Osteoblast (primary cell): ENCODE results near the gene VMA21. TPM values are rescaled to one million over a fixed set of nuclear protein-coding genes. Genes with fewer than 3 reads are reported as not detected.

Experiments
- DNase-seq: peaks from one replicate; pipeline ENCODE4 v3.0.0; 2011; ENCODE audit warnings: low spot score, mixed read lengths; ENCODE audit not compliant: insufficient read length; ENCODE audit errors: missing footprints
- H2AFZ ChIP-seq: 2 replicates; pipeline ENCODE4 v1.6.0; 2011; ENCODE audit warnings: mild to moderate bottlenecking, low read length
- H3K27ac ChIP-seq: 2 replicates; pipeline ENCODE4 v1.5.1; 2011; ENCODE audit warnings: mild to moderate bottlenecking, low read depth, low read length, moderate library complexity
- H3K27me3 ChIP-seq: 2 replicates; pipeline ENCODE4 v1.6.0; 2012; ENCODE audit warnings: mild to moderate bottlenecking, control low read depth, inconsistent platforms, low read length, moderate library complexity; ENCODE audit not compliant: insufficient read depth
- H3K36me3 ChIP-seq: 2 replicates; pipeline ENCODE4 v1.5.1; 2011; ENCODE audit warnings: mild to moderate bottlenecking, low read length, control low read depth, moderate library complexity; ENCODE audit not compliant: insufficient read depth
- H3K4me1 ChIP-seq: 2 replicates; pipeline ENCODE4 v1.5.1; 2011; ENCODE audit warnings: mild to moderate bottlenecking, low read length, control low read depth, moderate library complexity; ENCODE audit not compliant: insufficient read depth
- H3K4me2 ChIP-seq: 2 replicates; pipeline ENCODE4 v1.6.0; 2011; ENCODE audit warnings: mild to moderate bottlenecking, low read length; ENCODE audit not compliant: insufficient read depth
- H3K4me3 ChIP-seq: fragments of 200-600 bp; sonication (generic); 3 replicates; pipeline ENCODE4 v1.5.1; 2012; ENCODE audit warnings: mild to moderate bottlenecking, low read length, inconsistent platforms; ENCODE audit not compliant: insufficient read depth
- H3K79me2 ChIP-seq: 2 replicates; pipeline ENCODE4 v1.6.0; 2012; ENCODE audit warnings: mild to moderate bottlenecking, low read length, control low read depth, inconsistent platforms; ENCODE audit not compliant: insufficient read depth
- H3K9me3 ChIP-seq: 2 replicates; pipeline ENCODE4 v1.5.1; 2011; ENCODE audit warnings: low read depth, low read length, control low read depth
- H4K20me1 ChIP-seq: 2 replicates; pipeline ENCODE4 v1.6.0; 2012; ENCODE audit warnings: mild to moderate bottlenecking, low read length, control low read depth; ENCODE audit not compliant: insufficient read depth
- total RNA-seq: library from RNA; depleted of rRNA; stranded (reverse); fragments of >200 nt; gene quantifications from 2 replicates; pipeline ENCODE4 v1.2.3, GENCODE V29; 2012
- TF ChIP-seq, protein P1 (sequence below): IDR thresholded peaks from 2 replicates; pipeline ENCODE4 v1.5.1; 2011; ENCODE audit warnings: mild to moderate bottlenecking, low read depth, low read length, moderate library complexity; ENCODE audit errors: extremely low read depth

Gene VMA21
- total RNA-seq, 1 donor = 62.6 TPM

GRCh38 chrX:151365579-151365978 lies 31.4 kb upstream of the VMA21 start:
- Histone ChIP-seq H3K79me2 (no peaks in the 10 kb centered on the region), H3K27me3 (no peaks in the 10 kb centered on the region), H2AFZ (no peak overlapping the region), H4K20me1 (no peaks in the 10 kb centered on the region), H3K27ac (no peak overlapping the region), H3K36me3 (no peaks in the 10 kb centered on the region), H3K4me2 (no peak overlapping the region), H3K9me3 (no peaks in the 10 kb centered on the region), H3K4me3 (no peak overlapping the region), H3K4me1 (no peaks in the 10 kb centered on the region)
- TF ChIP-seq, protein P1, sequence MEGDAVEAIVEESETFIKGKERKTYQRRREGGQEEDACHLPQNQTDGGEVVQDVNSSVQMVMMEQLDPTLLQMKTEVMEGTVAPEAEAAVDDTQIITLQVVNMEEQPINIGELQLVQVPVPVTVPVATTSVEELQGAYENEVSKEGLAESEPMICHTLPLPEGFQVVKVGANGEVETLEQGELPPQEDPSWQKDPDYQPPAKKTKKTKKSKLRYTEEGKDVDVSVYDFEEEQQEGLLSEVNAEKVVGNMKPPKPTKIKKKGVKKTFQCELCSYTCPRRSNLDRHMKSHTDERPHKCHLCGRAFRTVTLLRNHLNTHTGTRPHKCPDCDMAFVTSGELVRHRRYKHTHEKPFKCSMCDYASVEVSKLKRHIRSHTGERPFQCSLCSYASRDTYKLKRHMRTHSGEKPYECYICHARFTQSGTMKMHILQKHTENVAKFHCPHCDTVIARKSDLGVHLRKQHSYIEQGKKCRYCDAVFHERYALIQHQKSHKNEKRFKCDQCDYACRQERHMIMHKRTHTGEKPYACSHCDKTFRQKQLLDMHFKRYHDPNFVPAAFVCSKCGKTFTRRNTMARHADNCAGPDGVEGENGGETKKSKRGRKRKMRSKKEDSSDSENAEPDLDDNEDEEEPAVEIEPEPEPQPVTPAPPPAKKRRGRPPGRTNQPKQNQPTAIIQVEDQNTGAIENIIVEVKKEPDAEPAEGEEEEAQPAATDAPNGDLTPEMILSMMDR = no peak
- DNase-seq = no peak

DNA sequence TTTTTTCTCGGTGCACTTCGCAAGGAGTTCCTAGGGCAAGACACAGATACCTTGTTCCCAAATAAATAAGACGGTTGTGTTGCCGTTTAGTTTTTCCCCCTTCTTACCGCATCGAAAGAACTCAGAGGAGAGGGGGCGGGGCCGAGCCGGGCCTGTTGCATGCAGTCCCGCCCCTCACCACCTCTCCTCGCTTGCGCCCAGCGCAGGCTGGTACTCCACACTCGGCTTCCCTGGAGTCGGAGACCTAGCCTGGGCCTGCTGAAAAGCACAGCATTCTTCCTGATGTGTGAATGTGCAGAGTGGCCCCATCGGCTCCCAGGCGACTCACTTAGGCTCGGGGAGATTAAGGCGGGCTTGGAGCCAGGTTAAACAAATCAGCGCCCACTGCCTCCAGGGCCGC lies 26.1 kb upstream of the VMA21 start:
- no peaks in the 10 kb centered on the region for H3K27me3 ChIP-seq
- H3K36me3 ChIP-seq = no peaks in the 10 kb centered on the region
- no peaks in the 10 kb centered on the region for H3K4me1 ChIP-seq
- H3K4me3 ChIP-seq = no peak overlapping the region
- H3K79me2 ChIP-seq = no peaks in the 10 kb centered on the region
- H3K4me2 ChIP-seq = no peak overlapping the region
- TF ChIP-seq, protein P1 = no peak
- H2AFZ ChIP-seq = no peak overlapping the region
- H3K9me3 ChIP-seq = no peaks in the 10 kb centered on the region
- DNase-seq = no peak
- no peak overlapping the region for H3K27ac ChIP-seq
- H4K20me1 ChIP-seq = no peaks in the 10 kb centered on the region

DNA sequence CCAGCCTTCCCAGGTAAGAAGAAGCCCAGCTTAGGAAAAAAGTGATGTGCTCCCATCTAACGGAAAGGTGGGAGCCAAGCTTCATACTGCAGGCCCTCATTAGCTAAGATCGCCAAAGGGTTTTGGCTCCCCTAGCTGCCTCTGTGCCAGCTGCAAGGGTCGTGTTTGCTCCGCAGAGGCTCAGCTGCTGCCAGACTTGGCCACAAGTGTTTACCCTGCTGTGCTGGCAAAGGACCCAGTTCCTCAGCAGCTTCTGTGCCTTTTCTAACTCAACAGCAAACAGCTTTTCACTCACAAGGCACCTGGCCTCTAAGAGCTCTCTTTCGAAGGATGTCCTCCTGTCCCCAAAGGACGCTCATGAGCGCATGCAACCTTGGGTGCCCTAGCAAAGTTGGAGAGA lies 12.2 kb upstream of the VMA21 start:
- Histone ChIP-seq H3K4me3 (no peak overlapping the region), H3K27ac (no peak overlapping the region), H2AFZ (no peak overlapping the region), H3K9me3 (no peaks in the 10 kb centered on the region), H3K79me2 (no peaks in the 10 kb centered on the region), H3K27me3 (no peaks in the 10 kb centered on the region), H4K20me1 (no peaks in the 10 kb centered on the region), H3K4me2 (no peak overlapping the region), H3K36me3 (no peaks in the 10 kb centered on the region), H3K4me1 (no peaks in the 10 kb centered on the region)
- DNase-seq = no peak
- TF ChIP-seq, protein P1 = no peak

DNA sequence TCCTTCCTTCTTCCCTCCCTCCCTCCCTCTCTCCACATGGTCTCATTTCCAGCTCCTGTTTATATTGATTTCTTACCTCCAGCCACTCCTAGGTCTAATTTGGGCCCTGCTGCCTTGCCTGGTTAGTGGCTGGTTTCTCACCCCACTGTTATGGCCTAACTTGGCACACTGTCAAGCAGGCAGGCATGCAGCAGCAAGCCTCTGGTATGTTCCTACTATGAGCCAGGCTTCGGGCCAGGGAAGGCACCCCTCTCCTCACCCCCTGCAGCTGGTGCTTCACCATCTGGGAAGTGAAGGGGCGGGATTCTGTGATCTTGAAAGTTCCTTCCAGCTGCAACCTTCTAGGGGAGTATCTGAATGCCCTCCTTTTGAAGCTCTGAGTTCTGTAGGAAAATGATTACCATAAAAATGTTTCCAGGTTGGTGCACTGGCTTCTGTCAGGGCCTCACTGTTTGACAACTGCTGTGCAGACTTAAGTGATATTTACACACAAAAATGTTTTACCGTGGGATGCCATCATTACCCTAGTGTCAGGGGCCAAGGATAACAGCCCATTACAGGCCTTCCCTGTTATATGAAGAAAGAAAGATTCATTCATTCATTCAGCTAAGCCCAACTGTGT lies 10.1 kb upstream of the VMA21 start:
- H3K27me3 ChIP-seq = no peaks in the 10 kb centered on the region
- H3K4me2 ChIP-seq = no peak overlapping the region
- no peak overlapping the region for H3K4me3 ChIP-seq
- no peak overlapping the region for H2AFZ ChIP-seq
- TF ChIP-seq, protein P1 = no peak
- no peaks in the 10 kb centered on the region for H4K20me1 ChIP-seq
- H3K27ac ChIP-seq = no peak overlapping the region
- H3K4me1 ChIP-seq = no peaks in the 10 kb centered on the region
- no peak for DNase-seq
- H3K36me3 ChIP-seq = no peaks in the 10 kb centered on the region
- H3K79me2 ChIP-seq = no peaks in the 10 kb centered on the region
- no peaks in the 10 kb centered on the region for H3K9me3 ChIP-seq
